H9 (cell line): ENCODE data around the gene LRRC27. TPM values are rescaled to one million over a fixed set of nuclear protein-coding genes. Genes with fewer than 3 reads are reported as not detected.
A peak's percentile ranks its signal among the peaks of the same experiment; 100 is the strongest.

ENCODE experiments used
- DNase-seq: peaks from one replicate; pipeline ENCODE4 v3.0.0-alpha.2; 2017
- H2AFZ ChIP-seq: one replicate; pipeline ENCODE4 v1.6.1; 2013; ENCODE audit warnings: mild to moderate bottlenecking, low read length, control low read depth, moderate library complexity
- H2AK5ac ChIP-seq: 2 replicates; pipeline ENCODE4 v1.6.1; 2013; ENCODE audit warnings: low read length, control low read depth, mixed read lengths; ENCODE audit not compliant: insufficient read length
- H2BK120ac ChIP-seq: one replicate; pipeline ENCODE4 v1.6.1; 2013; ENCODE audit warnings: low read depth, mild to moderate bottlenecking, low read length, control low read depth, inconsistent platforms; ENCODE audit not compliant: poor library complexity, severe bottlenecking
- H2BK12ac ChIP-seq: 2 replicates; pipeline ENCODE4 v1.6.1; 2013; ENCODE audit warnings: low read length, control low read depth, mixed read lengths, low read depth; ENCODE audit not compliant: insufficient read length
- H2BK15ac ChIP-seq: 2 replicates; pipeline ENCODE4 v1.6.1; 2013; ENCODE audit warnings: low read depth, low read length, control low read depth
- H2BK20ac ChIP-seq: one replicate; pipeline ENCODE4 v1.6.1; 2013; ENCODE audit warnings: low read depth, mild to moderate bottlenecking, low read length, control low read depth, inconsistent platforms; ENCODE audit not compliant: poor library complexity, severe bottlenecking
- H2BK5ac ChIP-seq: 2 replicates; pipeline ENCODE4 v1.6.1; 2013; ENCODE audit warnings: low read length, control low read depth, mixed read lengths; ENCODE audit not compliant: insufficient read length
- H3K14ac ChIP-seq: 2 replicates; pipeline ENCODE4 v1.6.1; 2013; ENCODE audit warnings: low read length, control low read depth; ENCODE audit not compliant: insufficient read depth
- H3K18ac ChIP-seq: 2 replicates; pipeline ENCODE4 v1.6.1; 2013; ENCODE audit warnings: low read depth, mild to moderate bottlenecking, mixed read lengths, low read length, control low read depth; ENCODE audit not compliant: insufficient read length
- H3K23ac ChIP-seq: 2 replicates; pipeline ENCODE4 v1.6.1; 2013; ENCODE audit warnings: low read length, control low read depth, mixed read lengths, low read depth; ENCODE audit not compliant: insufficient read length
- H3K23me2 ChIP-seq: 2 replicates; pipeline ENCODE4 v1.6.1; 2013; ENCODE audit warnings: low read depth, mild to moderate bottlenecking, mixed read lengths, low read length, control low read depth; ENCODE audit not compliant: insufficient read length, poor library complexity, severe bottlenecking
- H3K27ac ChIP-seq: 2 replicates; pipeline ENCODE4 v1.5.1; 2013; ENCODE audit warnings: low read length, control low read depth, mixed read lengths, low read depth; ENCODE audit not compliant: insufficient read length
- H3K27me3 ChIP-seq: 2 replicates; pipeline ENCODE4 v1.6.1; 2013; ENCODE audit warnings: low read length, control low read depth, inconsistent platforms; ENCODE audit not compliant: insufficient read depth
- H3K4ac ChIP-seq: 2 replicates; pipeline ENCODE4 v1.6.1; 2013; ENCODE audit warnings: low read depth, mild to moderate bottlenecking, control low read depth, inconsistent platforms, low read length, moderate library complexity
- H3K4me1 ChIP-seq: 2 replicates; pipeline ENCODE4 v1.6.1; 2013; ENCODE audit warnings: low read length, control low read depth, inconsistent platforms; ENCODE audit not compliant: insufficient read depth
- H3K4me2 ChIP-seq: 2 replicates; pipeline ENCODE4 v1.6.1; 2013; ENCODE audit warnings: low read length, control low read depth, mixed read lengths; ENCODE audit not compliant: insufficient read length, insufficient read depth
- H3K56ac ChIP-seq: 2 replicates; pipeline ENCODE4 v1.6.1; 2013; ENCODE audit warnings: low read depth, mild to moderate bottlenecking, mixed read lengths, low read length, control low read depth; ENCODE audit not compliant: insufficient read length
- H3K79me1 ChIP-seq: 2 replicates; pipeline ENCODE4 v1.6.1; 2013; ENCODE audit warnings: low read depth, mild to moderate bottlenecking, moderate library complexity, low read length, control low read depth, inconsistent platforms; ENCODE audit not compliant: insufficient read depth, poor library complexity, severe bottlenecking
- H3K79me2 ChIP-seq: 2 replicates; pipeline ENCODE4 v1.6.1; 2013; ENCODE audit warnings: low read length, control low read depth, inconsistent platforms; ENCODE audit not compliant: insufficient read depth
- H3K9ac ChIP-seq: 2 replicates; pipeline ENCODE4 v1.6.1; 2013; ENCODE audit warnings: low read length, control low read depth, mixed read lengths; ENCODE audit not compliant: insufficient read length; ENCODE audit errors: extremely low read depth
- H3K9me3 ChIP-seq: one replicate; pipeline ENCODE4 v1.6.1; 2013; ENCODE audit warnings: low read depth, low read length, inconsistent platforms; ENCODE audit not compliant: control insufficient read depth
- H3T11ph ChIP-seq: one replicate; pipeline ENCODE4 v1.6.1; 2013; ENCODE audit warnings: mild to moderate bottlenecking, low read length, control low read depth, inconsistent platforms
- H4K20me1 ChIP-seq: one replicate; pipeline ENCODE4 v1.6.1; 2013; ENCODE audit not compliant: control insufficient read depth, insufficient read length, insufficient read depth
- H4K5ac ChIP-seq: 2 replicates; pipeline ENCODE4 v1.6.1; 2013; ENCODE audit warnings: low read depth, mild to moderate bottlenecking, mixed read lengths, low read length, control low read depth; ENCODE audit not compliant: insufficient read length
- H4K8ac ChIP-seq: replicated peaks from 2 replicates; pipeline ENCODE4 v1.6.1; 2013; ENCODE audit warnings: low read length, control low read depth, mixed read lengths, low read depth; ENCODE audit not compliant: insufficient read length
- H4K91ac ChIP-seq: 2 replicates; pipeline ENCODE4 v1.6.1; 2013; ENCODE audit warnings: low read depth, mild to moderate bottlenecking, moderate library complexity, mixed read lengths, low read length, control low read depth; ENCODE audit not compliant: insufficient read length
- H3K27ac Mint-ChIP-seq, 3 experiments: 2 replicates in 2 of 3; 3 replicates in 1 of 3; pipeline ENCODE4 v1.8.0; 2020 to 2021; ENCODE audit warnings: mixed read lengths in 3 of 3, mild to moderate bottlenecking in 1 of 3, moderate library complexity in 1 of 3
- H3K27me3 Mint-ChIP-seq: 2 replicates; pipeline ENCODE4 v1.8.0; 2021; ENCODE audit warnings: low read depth, mild to moderate bottlenecking, moderate library complexity, mixed read lengths
- H3K36me3 Mint-ChIP-seq, 3 experiments: 2 replicates in 2 of 3; 3 replicates in 1 of 3; pipeline ENCODE4 v1.8.0; 2020 to 2021; ENCODE audit warnings: low read depth in 3 of 3, mixed read lengths in 3 of 3; ENCODE audit not compliant: insufficient read depth in 1 of 3
- H3K4me1 Mint-ChIP-seq, 2 experiments: 2 replicates each; pipeline ENCODE4 v1.8.0; 2020; ENCODE audit warnings: mixed read lengths in 2 of 2
- H3K4me3 Mint-ChIP-seq, 2 experiments: 2 replicates in 1 of 2; 3 replicates in 1 of 2; pipeline ENCODE4 v1.8.0; 2020 to 2021; ENCODE audit warnings: mild to moderate bottlenecking in 2 of 2, mixed read lengths in 2 of 2, moderate library complexity in 1 of 2
- H3K9me3 Mint-ChIP-seq, 2 experiments: 2 replicates in 1 of 2; 3 replicates in 1 of 2; pipeline ENCODE4 v1.8.0; 2020; ENCODE audit warnings: mild to moderate bottlenecking in 2 of 2, mixed read lengths in 2 of 2, moderate library complexity in 1 of 2
- CTCF ChIP-seq: fragments of 200-600 bp; sonication (generic); conservative IDR thresholded peaks from 3 replicates; pipeline ENCODE4 v1.8.0; 2021; ENCODE audit warnings: antibody characterized with exemption, mild to moderate bottlenecking
- WGBS: extraction: QIAGEN DNeasy Blood & Tissue Kit; methylation state at CpG from one replicate; pipeline ENCODE4 v1.1.7; 2013; ENCODE audit warnings: missing lambda C conversion rate, low lambda C conversion rate, mixed read lengths; ENCODE audit not compliant: insufficient read length; ENCODE audit errors: extremely low coverage; 5-methylcytosine and 5-hydroxymethylcytosine counted together
- total RNA-seq: library from RNA; stranded (reverse); gene quantifications from 2 replicates; pipeline ENCODE4 v1.2.1, GENCODE V29; 2021

Gene LRRC27
- total RNA-seq, 1 experiment from 2014 or later, result 2.7 TPM

- no peak overlapping the region for H3K9ac ChIP-seq
- no peak overlapping the region for H3K27ac ChIP-seq
- no peak overlapping the region for H3K56ac ChIP-seq
- no peak overlapping the region for H2BK5ac ChIP-seq
- H3K27me3 ChIP-seq, result no peaks in the 10 kb centered on the region
- no peak overlapping the region for H2BK12ac ChIP-seq
- no peak overlapping the region for H3T11ph ChIP-seq
- H3K18ac ChIP-seq, result peak overlapping the region; percentile 27
- no peak overlapping the region for H3K23ac ChIP-seq
- no peak overlapping the region for H3K4me2 ChIP-seq
- no peak overlapping the region for H2BK20ac ChIP-seq
- H2BK15ac ChIP-seq, result no peak overlapping the region
- H3K9me3 ChIP-seq, result no peaks in the 10 kb centered on the region
- no peak overlapping the region for H4K8ac ChIP-seq
- H4K91ac ChIP-seq, result no peak overlapping the region
- no peak overlapping the region for H2BK120ac ChIP-seq
- H4K5ac ChIP-seq, result no peak overlapping the region
- H3K23me2 ChIP-seq, result no peaks in the 10 kb centered on the region
- H2AFZ ChIP-seq, result no peak overlapping the region
- H4K20me1 ChIP-seq, result peaks cover 4% of the 10 kb centered on the region
- no CpG with 5 or more reads among the region's 53 CpGs for WGBS
- peaks cover 22 to 32% of the 10 kb centered on the region in 2 experiments for H3K4me1 Mint-ChIP-seq
- no peaks in the 10 kb centered on the region for H3K27me3 Mint-ChIP-seq
- H3K79me1 ChIP-seq, result no peaks in the 10 kb centered on the region
- H3K27ac Mint-ChIP-seq, result peak overlapping the region in 2 of 3 experiments; percentile 54 to 57; a peak in 2 of 7 replicates
- H3K4me3 Mint-ChIP-seq, result no peak overlapping the region
- DNase-seq, result peak; percentile 67
- peaks cover 3 to 15% (median 8%) of the 10 kb centered on the region in 3 experiments for H3K36me3 Mint-ChIP-seq
- H3K14ac ChIP-seq, result no peak overlapping the region; the same call in 1 of the 2 replicates
- no peaks in the 10 kb centered on the region for H3K9me3 Mint-ChIP-seq
- H3K4me1 ChIP-seq, result peaks cover 8% of the 10 kb centered on the region; the same call in 1 of the 2 replicates
- no peak for TF ChIP-seq CTCF
- H3K79me2 ChIP-seq, result no peaks in the 10 kb centered on the region; the same call in 1 of the 2 replicates
- no peak overlapping the region for H2AK5ac ChIP-seq
- H3K4ac ChIP-seq, result no peak overlapping the region
Observed at GRCh38 chr10:132405463-132405991, 73.5 kb downstream of the LRRC27 start.
